ENCODE measurements around the gene OTOS. TPM values are rescaled to one million over a fixed set of nuclear protein-coding genes. Genes with fewer than 3 reads are reported as not detected.

Gene OTOS
- total RNA-seq, 1 experiment from 2014 or later: not detected

DNA sequence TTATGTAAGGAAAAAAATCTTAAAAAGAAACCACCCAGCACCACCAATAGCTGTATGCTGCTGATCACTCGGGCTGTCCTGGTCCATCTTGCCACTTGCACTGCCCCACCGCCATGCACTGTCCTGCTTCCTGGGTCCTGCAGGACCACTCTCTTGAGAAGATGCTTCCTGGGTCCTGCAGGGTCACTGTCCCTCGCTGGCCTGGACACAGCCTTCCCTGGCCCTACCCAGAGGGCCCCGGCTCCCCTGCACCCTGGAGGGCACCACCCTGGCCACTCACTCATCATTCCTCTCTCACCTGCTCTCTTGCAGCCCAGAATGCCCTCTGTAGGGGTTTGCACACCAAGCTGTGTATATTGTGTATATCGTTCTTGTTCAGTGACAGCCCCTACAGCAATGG, 2.4 kb upstream of the OTOS start:
- no peak overlapping the region for H3K4me3 Mint-ChIP-seq (ENCODE audit: low read depth, unreplicated experiment)
- intact Hi-C loops (cut with micrococcal nuclease; ENCODE audit: unreplicated experiment): no loop called here
- CTCF ChIA-PET: interaction anchor here (1.9 kb wide), 1 partner anchor 82 kb away, joined by 9 read pairs; no protein-coding TSS in a partner anchor

GRCh38 chr2:240142256-240142775, 1.9 kb upstream of the OTOS start:
- no peaks in the 10 kb centered on the region for H3K4me1 Mint-ChIP-seq (ENCODE audit: low read depth, unreplicated experiment)
- BruUV-seq (replicated peaks): no TSS peak
- DNase-seq: no peak
- H3K36me3 Mint-ChIP-seq (ENCODE audit: insufficient read depth, unreplicated experiment): no peaks in the 10 kb centered on the region
- H3K27ac Mint-ChIP-seq (ENCODE audit: unreplicated experiment): no peak overlapping the region
- CTCF ChIA-PET: interaction anchor here (0.6 to 1.9 kb wide), 2 partner anchors 36 to 81 kb away, joined by 7 to 9 read pairs; no protein-coding TSS in a partner anchor
- H3K27me3 Mint-ChIP-seq (ENCODE audit: unreplicated experiment): peaks cover 89% of the 10 kb centered on the region
- no peak for TF ChIP-seq CTCF (IDR thresholded peaks at IDR 0.05; ENCODE audit: unreplicated experiment)
- intact Hi-C loops (cut with micrococcal nuclease; ENCODE audit: unreplicated experiment): no loop called here
- no peak overlapping the region for H3K4me3 Mint-ChIP-seq (ENCODE audit: low read depth, unreplicated experiment)
- H3K9me3 Mint-ChIP-seq (ENCODE audit: low read depth, unreplicated experiment): peaks cover under 1% of the 10 kb centered on the region

More for the DNA sequence above, 2.4 kb upstream of the OTOS start:
- no TSS peak for BruUV-seq (replicated peaks)
- no peaks in the 10 kb centered on the region for H3K4me1 Mint-ChIP-seq (ENCODE audit: low read depth, unreplicated experiment)
- H3K9me3 Mint-ChIP-seq (ENCODE audit: low read depth, unreplicated experiment): peaks cover 2% of the 10 kb centered on the region
- peaks cover 89% of the 10 kb centered on the region for H3K27me3 Mint-ChIP-seq (ENCODE audit: unreplicated experiment)
- DNase-seq: no peak
- H3K27ac Mint-ChIP-seq (ENCODE audit: unreplicated experiment): no peak overlapping the region
- no peak for TF ChIP-seq CTCF (IDR thresholded peaks at IDR 0.05; ENCODE audit: unreplicated experiment)
- no peaks in the 10 kb centered on the region for H3K36me3 Mint-ChIP-seq (ENCODE audit: insufficient read depth, unreplicated experiment)

DNA sequence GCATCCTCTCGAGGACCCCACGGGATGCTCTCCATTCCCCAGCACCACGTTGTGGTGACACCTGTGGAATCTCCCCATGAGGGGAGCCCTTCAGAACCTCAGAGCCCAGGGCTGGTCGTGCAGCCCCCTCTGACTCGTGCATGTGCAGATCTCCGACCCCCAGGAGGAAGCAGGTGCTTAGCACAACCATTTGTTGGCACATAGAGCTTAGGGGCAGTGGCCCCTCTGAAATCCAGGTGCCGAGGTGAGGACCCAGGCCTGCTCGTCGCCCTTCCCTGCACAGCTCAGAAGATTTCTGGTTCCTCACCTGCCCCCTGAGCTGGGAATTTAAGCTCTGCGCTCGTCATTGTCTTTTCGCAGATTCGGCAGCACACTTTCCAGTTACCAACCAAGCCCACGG, 1.3 kb upstream of the OTOS start:
- no peak for DNase-seq
- Mint-ChIP-seq H3K4me3 (ENCODE audit: low read depth, unreplicated experiment) (no peak overlapping the region), H3K9me3 (ENCODE audit: low read depth, unreplicated experiment) (no peaks in the 10 kb centered on the region), H3K36me3 (ENCODE audit: insufficient read depth, unreplicated experiment) (no peaks in the 10 kb centered on the region), H3K4me1 (ENCODE audit: low read depth, unreplicated experiment) (no peaks in the 10 kb centered on the region), H3K27ac (ENCODE audit: unreplicated experiment) (no peak overlapping the region), H3K27me3 (ENCODE audit: unreplicated experiment) (peaks cover 89% of the 10 kb centered on the region)
- CTCF ChIA-PET: interaction anchor here (0.6 to 1.9 kb wide), 2 partner anchors 35 to 80 kb away, joined by 7 to 9 read pairs; no protein-coding TSS in a partner anchor
- intact Hi-C loops (cut with micrococcal nuclease; ENCODE audit: unreplicated experiment): no loop called here
- TF ChIP-seq CTCF (IDR thresholded peaks at IDR 0.05; ENCODE audit: unreplicated experiment): no peak
- no TSS peak for BruUV-seq (replicated peaks)

GRCh38 chr2:240140920-240141319, 462 bp upstream of the OTOS start:
- CTCF ChIA-PET: interaction anchor here (1.9 kb wide), 1 partner anchor 80 kb away, joined by 9 read pairs; no protein-coding TSS in a partner anchor
- Mint-ChIP-seq H3K4me3 (ENCODE audit: low read depth, unreplicated experiment) (no peak overlapping the region), H3K27me3 (ENCODE audit: unreplicated experiment) (peaks cover 85% of the 10 kb centered on the region), H3K36me3 (ENCODE audit: insufficient read depth, unreplicated experiment) (peaks cover 7% of the 10 kb centered on the region), H3K27ac (ENCODE audit: unreplicated experiment) (no peak overlapping the region), H3K4me1 (ENCODE audit: low read depth, unreplicated experiment) (no peaks in the 10 kb centered on the region), H3K9me3 (ENCODE audit: low read depth, unreplicated experiment) (no peaks in the 10 kb centered on the region)
- TF ChIP-seq CTCF (IDR thresholded peaks at IDR 0.05; ENCODE audit: unreplicated experiment): no peak
- intact Hi-C loops (cut with micrococcal nuclease; ENCODE audit: unreplicated experiment): no loop called here
- DNase-seq: no peak
- BruUV-seq (replicated peaks): no TSS peak

All from Calu3 (cell line).